ENCODE measurements around the gene SSNA1.
"Not testable (repeated sequence)": the region's sequence is repeated elsewhere in the genome, so short reads cannot be mapped to it uniquely, and the experiment has no call there.

Gene SSNA1

GRCh38 chr9:137234758-137235423 lies 46.4 kb downstream of the SSNA1 start:
- DNase-seq, result no peak

GRCh38 chr9:137235424-137236237 lies 47.2 kb downstream of the SSNA1 start:
- no peak for DNase-seq

GRCh38 chr9:137236238-137236935 lies 47.9 kb downstream of the SSNA1 start:
- DNase-seq, result peak; percentile 96

GRCh38 chr9:137236936-137237421 lies 48.5 kb downstream of the SSNA1 start:
- DNase-seq, result no peak

GRCh38 chr9:137237759-137238726 lies 49.6 kb downstream of the SSNA1 start:
- no peak for DNase-seq

GRCh38 chr9:137239541-137240200 lies 51.2 kb downstream of the SSNA1 start:
- not testable (repeated sequence) for DNase-seq
